ENCODE measurements around the gene TMEM30A. TPM values are rescaled to one million over a fixed set of nuclear protein-coding genes. Genes with fewer than 3 reads are reported as not detected.
A peak's percentile ranks its signal among the peaks of the same experiment; 100 is the strongest.

The TMEM30A gene
- total RNA-seq, 1 donor from 2014 or later, result 178 TPM

- Histone ChIP-seq H3K9me3 (no peaks in the 10 kb centered on the region), H3K27me3 (ENCODE audit: low read depth) (no peaks in the 10 kb centered on the region), H3K27ac (no peak overlapping the region), H3K4me3 (no peak overlapping the region), H3K4me1 (no peaks in the 10 kb centered on the region), H3K36me3 (peaks cover 41% of the 10 kb centered on the region)
- no peak for TF ChIP-seq CTCF (IDR thresholded peaks at IDR 0.05)
- intact Hi-C loops (cut with DNase I), result no loop called here
- DNase-seq, result no peak
- no peak for ATAC-seq
These were observed 49.3 kb downstream of the TMEM30A start for GRCh38 chr6:75235271-75235670.

- intact Hi-C loops (cut with DNase I), result no loop called here
- no peak for ATAC-seq
- no peak for DNase-seq
These were observed 50.3 kb downstream of the TMEM30A start for GRCh38 chr6:75234126-75234865.

GRCh38 chr6:75233092-75233615, 51.4 kb downstream of the TMEM30A start:
- peaks cover 22% of the 10 kb centered on the region for H3K36me3 ChIP-seq

More at GRCh38 chr6:75234126-75234865, 50.3 kb downstream of the TMEM30A start:
- Histone ChIP-seq H3K36me3 (peaks cover 31% of the 10 kb centered on the region), H3K4me3 (no peak overlapping the region), H3K27ac (no peak overlapping the region), H3K27me3 (ENCODE audit: low read depth) (no peaks in the 10 kb centered on the region), H3K9me3 (no peaks in the 10 kb centered on the region), H3K4me1 (no peaks in the 10 kb centered on the region)
- TF ChIP-seq CTCF (IDR thresholded peaks at IDR 0.05), result no peak

GRCh38 chr6:75230484-75231325, 53.9 kb downstream of the TMEM30A start:
- intact Hi-C loops (cut with DNase I), result no loop called here
- H3K9me3 ChIP-seq, result no peaks in the 10 kb centered on the region
- peak; percentile 75 for TF ChIP-seq CTCF (IDR thresholded peaks at IDR 0.05)
- H3K4me3 ChIP-seq, result no peak overlapping the region
- no peak overlapping the region for H3K27ac ChIP-seq
- no peaks in the 10 kb centered on the region for H3K27me3 ChIP-seq (ENCODE audit: low read depth)
- DNase-seq, result no peak
- H3K36me3 ChIP-seq, result no peaks in the 10 kb centered on the region
- no peaks in the 10 kb centered on the region for H3K4me1 ChIP-seq
- ATAC-seq, result peak; percentile 69 to 76

More at GRCh38 chr6:75233092-75233615, 51.4 kb downstream of the TMEM30A start:
- ATAC-seq (no peak), DNase-seq (no peak)
- no peak overlapping the region for H3K4me3 ChIP-seq
- H3K4me1 ChIP-seq, result no peaks in the 10 kb centered on the region
- no peak overlapping the region for H3K27ac ChIP-seq
- H3K27me3 ChIP-seq (ENCODE audit: low read depth), result no peaks in the 10 kb centered on the region
- H3K9me3 ChIP-seq, result no peaks in the 10 kb centered on the region
- intact Hi-C loops (cut with DNase I), result no loop called here
- TF ChIP-seq CTCF (IDR thresholded peaks at IDR 0.05), result no peak

- Histone ChIP-seq H3K4me1 (no peaks in the 10 kb centered on the region), H3K27me3 (ENCODE audit: low read depth) (no peaks in the 10 kb centered on the region), H3K4me3 (no peak overlapping the region), H3K36me3 (no peaks in the 10 kb centered on the region), H3K9me3 (no peaks in the 10 kb centered on the region), H3K27ac (no peak overlapping the region)
- TF ChIP-seq CTCF (IDR thresholded peaks at IDR 0.05), result no peak
- intact Hi-C loops (cut with DNase I), result no loop called here
- ATAC-seq (no peak), DNase-seq (no peak)
These were observed 60.2 kb downstream of the TMEM30A start for GRCh38 chr6:75224303-75224926.
